GM19099 (cell line): Measurements from ENCODE around the gene LRRK2.

ENCODE experiments used
- POLR2A ChIP-seq: IDR thresholded peaks from 3 replicates; pipeline ENCODE4 v1.6.1; 2011; ENCODE audit warnings: low read depth; ENCODE audit not compliant: insufficient read length; ENCODE audit errors: extremely low read depth

Gene LRRK2

DNA sequence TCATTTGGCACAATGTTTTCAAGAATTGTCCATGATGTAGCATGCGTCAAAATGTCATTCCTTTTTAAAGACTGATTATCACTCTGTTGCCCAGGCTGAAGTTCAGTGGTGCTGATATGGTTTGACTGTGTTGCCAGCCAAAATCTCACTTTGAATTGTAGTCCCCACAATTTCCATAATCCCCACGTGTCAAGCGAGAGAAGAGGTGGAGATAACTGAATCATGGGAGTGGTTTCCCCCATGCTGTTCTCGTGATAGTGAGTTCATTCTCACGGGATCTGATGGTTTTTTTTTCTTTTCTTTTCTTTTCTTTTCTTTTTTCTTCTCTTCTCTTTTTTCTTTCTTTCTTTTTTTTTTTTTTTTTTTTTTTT is 21.8 kb upstream of the LRRK2 start:
- TF ChIP-seq POLR2A: no peak

DNA sequence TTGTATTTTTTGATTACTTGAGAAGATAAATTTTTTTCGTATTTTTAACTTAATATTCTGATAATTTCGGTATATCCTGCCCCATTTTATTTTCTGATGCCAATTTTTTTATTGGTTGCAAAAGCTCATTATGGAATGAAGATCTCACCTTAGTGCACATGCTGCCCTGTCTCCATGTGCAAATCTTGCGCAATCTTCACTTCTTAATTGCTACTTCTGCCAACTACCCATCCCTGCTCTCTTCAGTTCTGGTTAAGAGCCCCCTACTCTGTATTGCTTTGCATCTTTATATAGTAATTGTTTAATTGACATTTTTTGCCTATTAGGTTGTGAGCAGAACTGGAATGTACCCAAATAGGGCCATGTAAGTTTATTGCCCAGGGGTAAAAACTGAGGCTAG is 20.5 kb upstream of the LRRK2 start:
- TF ChIP-seq POLR2A: no peak

DNA sequence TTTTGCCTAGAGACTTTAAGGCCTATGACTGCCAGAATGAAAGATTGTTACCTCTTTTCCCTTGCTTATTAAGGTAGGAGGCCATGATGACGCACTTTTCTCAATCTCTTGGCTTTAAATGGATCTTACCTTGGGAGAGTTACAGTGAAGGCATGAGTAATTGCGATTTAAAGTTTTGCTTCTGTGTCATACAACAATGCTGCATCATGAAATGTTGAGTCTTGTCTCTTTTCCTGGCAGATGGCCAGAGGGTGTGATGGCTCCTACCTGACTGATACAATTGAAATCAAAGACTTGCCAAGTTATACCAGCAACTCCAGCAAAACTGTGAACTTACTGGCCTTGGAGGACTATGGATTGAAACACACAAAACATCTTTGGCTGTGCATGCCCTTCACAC is 17.2 kb upstream of the LRRK2 start:
- TF ChIP-seq POLR2A: no peak

DNA sequence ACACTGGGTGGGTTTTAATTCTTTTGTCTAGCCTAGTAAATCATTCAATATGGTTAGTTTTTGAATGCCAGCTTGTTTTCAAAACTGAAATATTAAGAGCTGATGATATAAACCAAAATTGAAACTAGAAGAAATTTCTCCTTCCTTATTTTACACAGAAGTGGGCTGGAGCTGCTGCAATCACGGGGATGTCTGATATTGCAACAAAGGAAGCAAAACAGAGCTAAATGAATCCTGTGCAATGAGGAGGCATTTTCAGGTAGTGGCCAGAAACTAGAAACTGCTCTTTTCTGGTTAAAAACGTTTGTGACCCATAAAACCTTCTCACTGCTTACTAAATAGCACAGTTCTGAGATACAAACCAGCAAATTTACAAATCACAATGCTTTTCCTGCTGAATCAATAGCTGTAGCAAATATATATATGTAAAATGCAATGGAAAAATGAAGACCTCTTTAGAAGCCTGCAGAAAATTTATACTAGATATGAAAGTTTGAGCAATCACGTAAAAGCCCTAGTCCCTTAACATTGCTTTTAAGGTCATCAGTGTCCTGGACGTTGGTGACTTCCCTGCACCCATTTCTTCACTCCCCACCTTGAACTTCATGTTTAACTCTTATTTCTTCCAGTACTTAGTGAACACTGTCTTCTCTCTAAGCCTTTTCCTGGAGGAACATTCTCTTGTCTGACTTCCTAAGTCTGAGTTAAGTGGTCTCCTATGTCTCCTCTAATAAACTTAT is 15.9 kb upstream of the LRRK2 start:
- TF ChIP-seq POLR2A: peak; percentile 39

DNA sequence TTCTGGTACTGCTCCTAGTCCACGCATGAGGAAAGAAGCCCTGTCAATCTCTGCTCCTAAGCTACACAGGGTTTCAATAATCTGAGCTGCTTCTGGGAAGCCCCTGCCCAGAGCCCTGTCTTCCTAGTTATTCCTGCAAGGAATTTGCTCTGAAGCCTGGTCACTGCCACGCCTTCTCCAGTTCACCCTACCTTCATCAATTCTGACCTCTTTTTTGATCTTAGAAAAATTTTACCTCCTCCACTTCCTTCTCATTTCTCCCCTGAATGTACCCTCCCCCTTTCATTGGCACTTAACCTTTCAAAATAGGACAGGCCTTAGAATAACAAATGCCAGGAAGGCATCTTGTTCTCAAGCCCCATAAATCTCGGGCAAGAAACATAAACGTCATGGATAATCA is 14.9 kb upstream of the LRRK2 start:
- no peak for TF ChIP-seq POLR2A

DNA sequence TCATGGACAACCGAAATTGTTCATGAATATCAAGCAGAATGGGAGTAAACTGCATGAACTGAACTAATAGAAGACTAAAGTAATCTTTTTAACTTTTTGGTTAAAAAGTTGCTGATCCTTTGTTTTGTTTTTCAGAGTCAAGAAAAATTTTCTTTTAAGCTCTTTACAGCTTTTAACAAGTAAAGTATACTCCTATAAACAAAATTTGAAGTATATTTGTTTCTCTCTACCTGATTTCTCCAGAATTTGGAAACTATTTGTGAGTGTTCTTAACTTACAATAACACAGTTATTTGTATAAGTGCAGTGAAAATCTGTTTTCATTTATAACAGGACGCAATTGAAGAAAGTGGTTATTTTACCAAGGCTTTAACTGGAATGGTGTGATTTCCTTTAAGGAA is 12.2 kb upstream of the LRRK2 start:
- TF ChIP-seq POLR2A: no peak

DNA sequence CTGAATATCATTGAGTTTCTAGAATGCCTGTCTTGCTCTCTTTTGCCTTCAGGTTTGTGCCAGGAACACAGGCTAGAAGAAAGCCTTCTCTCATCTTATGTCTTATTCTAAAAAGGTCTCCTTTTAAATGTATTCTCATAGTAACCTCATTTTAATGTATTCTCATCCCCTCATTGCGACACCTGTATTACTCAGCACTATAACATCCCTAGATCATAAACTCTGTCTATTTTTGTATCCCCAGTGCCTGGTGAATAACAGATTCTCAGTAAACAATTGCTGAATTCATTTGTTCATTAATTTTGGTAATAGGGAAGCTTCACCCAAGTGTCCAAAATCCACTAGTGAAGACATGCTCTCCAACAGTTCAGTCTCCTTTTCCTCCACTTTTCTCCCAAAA is 8.8 kb upstream of the LRRK2 start:
- no peak for TF ChIP-seq POLR2A

DNA sequence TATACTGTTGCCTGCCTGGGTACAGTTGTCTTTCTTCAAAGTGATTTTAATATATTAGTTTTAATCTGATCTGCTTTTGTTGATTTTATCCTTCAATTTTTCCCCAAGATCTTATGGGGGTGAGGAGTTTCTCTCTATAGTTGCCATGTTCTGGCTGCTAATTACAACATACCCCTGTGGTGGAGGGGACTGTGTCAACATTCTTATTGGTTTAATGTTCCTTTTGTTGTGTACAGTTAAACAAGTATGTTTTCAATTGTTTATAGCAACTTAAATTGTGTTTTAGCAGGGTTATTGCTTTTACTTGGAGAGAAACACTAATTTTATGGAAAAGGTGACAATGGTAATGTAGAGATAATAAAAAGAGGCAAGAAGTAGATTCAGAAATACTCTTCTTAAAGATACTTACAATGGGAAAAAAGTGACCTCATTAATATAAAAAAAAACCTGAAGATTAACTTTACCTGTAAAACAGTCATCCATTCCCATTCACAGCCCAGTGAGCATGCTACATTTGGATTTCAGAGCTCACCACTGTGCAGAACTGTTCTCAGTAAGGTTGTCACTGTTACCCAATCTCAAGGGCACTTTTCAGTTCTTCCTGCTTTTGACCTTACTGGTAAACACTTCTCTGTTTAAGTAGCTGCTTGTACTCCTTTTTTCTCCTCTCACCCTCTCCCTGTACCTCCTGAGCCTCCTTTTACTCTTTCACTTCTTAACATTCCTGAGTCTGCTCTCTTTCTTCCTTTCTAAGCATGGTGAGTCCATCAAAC is 8.1 kb upstream of the LRRK2 start:
- no peak for TF ChIP-seq POLR2A

DNA sequence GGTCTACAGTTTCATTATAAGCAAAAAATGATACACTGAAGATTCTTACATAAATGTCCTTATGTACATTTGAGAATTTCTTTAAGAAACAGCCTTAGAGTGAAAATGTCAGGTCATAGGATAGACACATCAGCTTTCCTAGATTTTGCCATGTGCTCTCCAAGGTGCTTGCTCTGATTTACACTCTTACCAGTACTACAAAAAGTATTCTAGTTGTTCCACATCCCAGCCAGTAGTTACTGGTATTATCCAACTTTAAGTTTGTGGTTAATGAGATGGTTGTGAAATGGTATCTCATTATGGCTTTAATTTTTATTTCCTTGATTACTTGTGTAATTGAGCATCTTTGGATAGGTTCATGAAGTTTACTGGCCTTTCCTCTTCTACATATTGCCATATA is 5.0 kb upstream of the LRRK2 start:
- no peak for TF ChIP-seq POLR2A

DNA sequence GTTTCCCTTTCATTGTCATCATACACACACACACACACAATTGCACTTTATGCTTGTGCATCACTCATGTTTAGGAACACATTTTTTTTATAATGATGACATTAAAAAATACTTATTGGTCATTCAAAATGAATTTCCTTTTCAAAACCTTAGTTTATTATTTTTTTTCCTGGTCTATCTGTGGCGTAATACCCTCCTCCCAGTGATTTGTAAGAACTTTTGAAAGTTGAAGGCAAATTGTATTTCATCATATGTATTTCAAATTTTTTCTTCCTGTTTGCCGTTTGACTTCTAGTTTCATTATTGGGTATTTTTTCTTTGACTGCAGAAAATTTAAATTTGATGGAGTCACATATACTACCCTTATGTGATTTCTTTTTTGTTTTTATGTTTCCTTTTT is 2.5 kb upstream of the LRRK2 start:
- TF ChIP-seq POLR2A: no peak

DNA sequence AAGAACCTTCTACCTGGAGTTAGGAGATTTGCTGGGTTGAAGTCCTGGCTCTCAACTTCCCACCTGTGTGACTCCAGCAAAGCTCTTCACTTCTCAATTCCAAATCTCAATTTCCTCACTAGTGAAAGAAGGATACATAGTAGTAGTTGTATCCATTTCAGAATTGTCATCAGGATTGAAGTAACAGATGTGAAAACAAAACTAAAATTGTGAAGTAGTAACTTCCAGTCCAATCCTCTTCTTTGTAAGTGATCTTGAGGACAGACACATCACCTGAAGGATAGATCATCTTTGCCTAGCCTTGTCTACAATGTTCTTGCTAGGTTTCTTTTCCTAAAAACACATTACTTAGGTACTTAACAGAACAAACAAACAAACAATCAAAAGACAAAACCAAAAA is 1.2 kb upstream of the LRRK2 start:
- TF ChIP-seq POLR2A: peak; percentile 41

DNA sequence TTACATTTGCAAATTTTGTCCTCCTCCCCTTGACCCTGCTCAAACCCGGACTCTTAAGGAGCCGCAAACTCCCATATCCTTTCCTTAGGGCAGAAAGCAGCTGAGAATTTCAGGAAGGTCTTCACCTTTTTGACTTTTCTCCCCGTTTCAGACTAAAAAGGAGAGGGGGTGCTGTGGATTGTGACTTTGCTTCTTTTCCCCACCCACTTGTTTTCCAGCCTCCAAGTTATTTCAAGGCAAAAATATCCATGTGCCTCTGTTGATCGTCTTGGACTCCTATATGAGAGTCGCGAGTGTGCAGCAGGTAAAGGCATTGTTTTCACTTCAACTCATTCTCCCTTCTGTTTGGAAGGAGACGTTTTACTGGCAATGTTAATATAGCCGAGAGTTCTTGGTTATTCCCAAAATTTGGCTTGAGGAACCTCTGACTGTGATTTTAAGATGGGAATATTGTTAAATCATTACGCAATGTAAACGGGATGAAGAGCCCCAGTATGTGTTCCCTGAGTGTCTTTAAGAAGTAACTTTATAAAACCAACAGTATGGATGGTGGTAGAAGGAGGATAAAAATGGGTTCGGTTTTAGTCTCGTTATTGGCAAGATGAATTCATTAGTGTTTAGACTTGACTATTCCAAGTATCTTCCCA is 663 bp downstream of the LRRK2 start:
- TF ChIP-seq POLR2A: no peak

DNA sequence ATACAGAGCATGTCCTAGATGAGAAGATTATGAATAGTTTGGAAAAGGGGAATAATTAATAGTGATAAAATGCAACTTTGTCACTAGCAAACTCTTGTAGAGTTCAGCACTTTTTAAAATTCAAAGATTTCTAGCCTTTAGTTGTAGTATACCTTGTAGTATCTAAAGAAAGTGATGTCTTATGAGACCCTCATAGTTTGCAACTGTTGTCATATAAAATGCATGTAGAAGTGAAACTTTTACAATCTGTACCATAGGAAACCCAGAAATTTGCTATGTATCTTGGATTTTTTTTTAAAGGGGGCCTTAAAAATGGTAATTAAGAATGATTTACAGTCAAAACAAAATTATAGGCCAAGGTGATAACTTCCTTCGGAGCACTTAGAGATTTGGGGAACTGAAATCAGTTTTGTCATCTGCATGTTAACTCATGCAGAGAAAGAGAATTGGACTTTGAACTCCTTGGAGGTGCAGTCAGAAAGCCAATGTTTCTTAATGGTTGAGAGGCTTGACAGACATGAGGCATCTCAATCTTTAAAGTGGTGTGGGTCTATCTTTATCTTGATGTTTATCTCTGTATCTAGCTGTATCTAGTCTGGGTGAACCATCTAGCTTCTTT is 1.3 kb downstream of the LRRK2 start:
- TF ChIP-seq POLR2A: peak; percentile 62

DNA sequence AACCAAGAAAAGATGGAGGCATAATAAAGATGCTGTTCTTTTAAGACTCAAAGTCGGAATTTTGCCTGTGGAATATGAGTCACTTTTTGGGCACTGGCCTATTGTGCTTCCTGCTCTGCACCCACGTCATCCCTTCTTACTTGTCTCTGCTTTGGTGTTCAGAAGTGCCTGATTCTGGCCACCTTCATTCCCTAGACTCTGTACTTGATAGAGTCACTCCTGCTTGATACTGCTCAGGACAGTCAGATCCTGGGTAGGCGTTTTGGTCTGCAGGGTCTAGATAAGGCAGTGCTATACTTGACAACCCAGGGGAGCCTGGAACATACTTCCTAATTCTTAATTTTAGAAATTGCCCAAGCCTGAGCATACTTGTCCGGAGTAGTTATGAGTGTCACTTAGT is 1.9 kb downstream of the LRRK2 start:
- TF ChIP-seq POLR2A: no peak

DNA sequence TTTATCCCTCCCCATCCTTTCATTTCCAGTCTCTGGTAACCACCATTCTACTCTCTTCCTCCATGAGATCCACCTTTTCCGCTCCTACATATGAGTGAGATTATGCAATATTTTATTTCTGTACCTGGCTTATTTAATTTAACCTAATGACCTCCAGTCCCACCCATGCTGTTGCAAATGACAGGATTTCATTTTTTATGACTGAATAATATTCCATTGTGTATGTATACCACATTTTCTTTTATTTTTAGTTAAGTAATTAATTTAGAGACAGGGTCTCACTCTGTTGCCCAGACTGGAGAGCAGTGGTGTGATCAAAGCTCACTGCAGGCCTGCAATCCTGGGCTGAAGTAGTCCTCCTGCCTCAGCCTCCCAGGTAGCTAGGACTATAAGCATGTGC is 2.6 kb downstream of the LRRK2 start:
- TF ChIP-seq POLR2A: no peak

DNA sequence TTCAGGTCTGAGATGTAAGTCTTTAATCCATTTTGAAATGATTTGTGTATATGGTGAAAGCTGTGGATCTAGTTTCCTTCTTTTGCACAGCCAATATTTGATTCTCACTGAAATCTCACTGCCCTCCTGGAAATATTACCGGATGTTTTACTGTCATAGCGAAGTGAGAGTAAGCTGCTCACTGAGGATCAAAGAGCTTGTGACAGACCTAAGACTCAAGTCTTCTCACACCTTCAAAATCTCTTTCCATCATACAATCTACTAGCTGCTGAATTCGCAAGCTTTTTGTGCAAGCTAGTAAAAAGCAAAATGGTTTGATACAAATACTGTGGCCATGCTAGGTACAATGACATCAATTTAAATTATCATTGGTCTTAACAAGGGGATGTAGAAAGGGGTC is 3.9 kb downstream of the LRRK2 start:
- no peak for TF ChIP-seq POLR2A
